ENCODE data around the gene TANGO6. TPM values are rescaled to one million over a fixed set of nuclear protein-coding genes. Genes with fewer than 3 reads are reported as not detected.

TANGO6 gene
- total and polyA plus RNA-seq, 7 donors = 5.3 to 16.2 (median 12.5) TPM

DNA sequence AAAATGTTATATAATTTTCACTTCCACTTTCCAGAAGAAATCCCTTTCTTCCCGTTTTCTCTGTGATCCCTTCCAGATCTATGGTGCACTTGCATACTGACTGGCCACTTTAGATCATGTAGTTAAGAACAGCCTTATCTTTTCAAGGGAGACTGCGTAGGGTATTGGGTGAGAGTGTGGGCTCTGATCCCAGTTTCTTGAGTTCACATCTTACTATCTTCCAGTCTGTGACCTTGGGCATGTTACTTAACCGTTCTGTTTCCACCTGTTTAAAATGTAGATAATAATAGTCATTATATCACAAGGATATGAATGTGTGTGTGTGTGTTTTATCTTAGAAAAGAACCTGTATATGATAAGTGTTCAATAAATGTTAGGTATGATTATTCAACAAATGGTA lies 83.7 kb downstream of the TANGO6 start:
- Histone ChIP-seq H3K4me3 (no peak overlapping the region), H3K36me3 (ENCODE audit: insufficient read depth in 1 of 2, low read depth in 1 of 2) (peaks cover 10 to 51% of the 10 kb centered on the region in 2 donors), H3K27me3 (ENCODE audit: insufficient read depth in 3 of 3, low read length in 2 of 3) (no peaks in the 10 kb centered on the region), H3K4me1 (no peaks in the 10 kb centered on the region), H3K27ac (no peak overlapping the region), H3K9me3 (no peaks in the 10 kb centered on the region)
- intact Hi-C loops (cut with DNase I) = no loop called here
- DNase-seq = no peak
- TF ChIP-seq CTCF (IDR thresholded peaks at IDR 0.05) = no peak
- no peak for ATAC-seq
- 79 to 86% (median 79%) methylated on average over 3 of the region's 3 CpGs for WGBS, 3 donors

DNA sequence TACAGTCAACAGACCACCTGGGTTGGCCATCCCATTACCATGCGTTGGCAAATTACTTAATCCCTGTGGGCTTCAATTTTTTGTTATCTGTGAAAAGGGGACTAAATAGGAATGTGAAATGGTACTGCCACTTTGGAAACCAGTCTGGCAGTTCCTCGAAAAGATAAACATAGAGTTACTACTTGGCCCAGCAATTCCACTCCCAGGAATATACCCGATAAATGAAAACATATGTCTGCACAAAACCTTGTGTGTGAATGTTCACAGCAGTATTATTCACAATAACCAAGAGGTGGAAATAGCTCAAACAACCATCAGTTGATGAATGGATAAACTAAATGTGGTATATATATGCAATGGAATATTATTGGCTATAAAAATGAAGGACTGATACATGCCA lies 87.9 kb downstream of the TANGO6 start:
- H3K36me3 ChIP-seq (ENCODE audit: insufficient read depth in 1 of 2, low read depth in 1 of 2) = peaks cover 10 to 67% of the 10 kb centered on the region in 2 donors

GRCh38 chr16:68934402-68934801 lies 91.1 kb downstream of the TANGO6 start:
- H3K4me3 ChIP-seq = no peak overlapping the region
- no peak for TF ChIP-seq CTCF (IDR thresholded peaks at IDR 0.05)
- no peak for DNase-seq
- no peaks in the 10 kb centered on the region for H3K9me3 ChIP-seq
- 96 to 100% (median 97%) methylated on average over 3 of the region's 3 CpGs for WGBS, 3 donors
- H3K36me3 ChIP-seq (ENCODE audit: insufficient read depth in 1 of 2, low read depth in 1 of 2) = peaks cover 0 to 55% of the 10 kb centered on the region in 2 donors
- no peak for ATAC-seq
- no peaks in the 10 kb centered on the region for H3K27me3 ChIP-seq (ENCODE audit: insufficient read depth in 3 of 3, low read length in 2 of 3)
- no peak overlapping the region for H3K27ac ChIP-seq
- no peaks in the 10 kb centered on the region for H3K4me1 ChIP-seq
- intact Hi-C loops (cut with DNase I) = no loop called here

More for the DNA sequence above, 87.9 kb downstream of the TANGO6 start:
- no peak for ATAC-seq
- Histone ChIP-seq H3K4me3 (no peak overlapping the region), H3K4me1 (no peaks in the 10 kb centered on the region), H3K27ac (no peak overlapping the region), H3K27me3 (ENCODE audit: insufficient read depth in 3 of 3, low read length in 2 of 3) (no peaks in the 10 kb centered on the region), H3K9me3 (no peaks in the 10 kb centered on the region)
- no peak for TF ChIP-seq CTCF (IDR thresholded peaks at IDR 0.05)
- DNase-seq = no peak
- intact Hi-C loops (cut with DNase I) = no loop called here
- WGBS, 3 donors = 91 to 96% (median 96%) methylated on average over 3 of the region's 3 CpGs

GRCh38 chr16:68935008-68935407 lies 91.7 kb downstream of the TANGO6 start:
- H3K4me3 ChIP-seq = no peak overlapping the region
- intact Hi-C loops (cut with DNase I) = no loop called here
- no peaks in the 10 kb centered on the region for H3K9me3 ChIP-seq
- H3K4me1 ChIP-seq = no peaks in the 10 kb centered on the region
- DNase-seq (no peak), ATAC-seq (no peak)
- no peaks in the 10 kb centered on the region for H3K27me3 ChIP-seq (ENCODE audit: insufficient read depth in 3 of 3, low read length in 2 of 3)
- H3K36me3 ChIP-seq (ENCODE audit: insufficient read depth in 1 of 2, low read depth in 1 of 2) = peaks cover 0 to 49% of the 10 kb centered on the region in 2 donors
- no peak overlapping the region for H3K27ac ChIP-seq
- TF ChIP-seq CTCF (IDR thresholded peaks at IDR 0.05) = no peak
